GM13977 (cell line): Measurements from ENCODE around the gene EIF3K.

Experiments
- DNase-seq: peaks from one replicate; pipeline ENCODE4 v3.0.0; 2012; ENCODE audit warnings: low spot score
- CTCF ChIP-seq: IDR thresholded peaks from 2 replicates; pipeline ENCODE4 v1.5.1; 2012; ENCODE audit warnings: mild to moderate bottlenecking, control low read depth; ENCODE audit not compliant: insufficient read depth; ENCODE audit errors: extremely low read depth, missing control alignments
- in situ Hi-C: fragments of 300-500 bp; cut with MboI; formaldehyde crosslinking; loops from one replicate; pipeline ENCODE4 v1.12.0; 2022; ENCODE audit warnings: low sequenced_read_pairs, low pct_unique_long_range_greater_than_20kb, mixed read lengths, inconsistent platforms; ENCODE audit not compliant: unreplicated experiment

EIF3K gene

GRCh38 chr19:38632476-38633213, 13.7 kb downstream of the EIF3K start:
- DNase-seq, result no peak
- in situ Hi-C loops, result loop anchor here (5.0 kb wide), 1 partner anchor 85 kb away; no protein-coding TSS in a partner anchor
- TF ChIP-seq CTCF, result no peak

DNA sequence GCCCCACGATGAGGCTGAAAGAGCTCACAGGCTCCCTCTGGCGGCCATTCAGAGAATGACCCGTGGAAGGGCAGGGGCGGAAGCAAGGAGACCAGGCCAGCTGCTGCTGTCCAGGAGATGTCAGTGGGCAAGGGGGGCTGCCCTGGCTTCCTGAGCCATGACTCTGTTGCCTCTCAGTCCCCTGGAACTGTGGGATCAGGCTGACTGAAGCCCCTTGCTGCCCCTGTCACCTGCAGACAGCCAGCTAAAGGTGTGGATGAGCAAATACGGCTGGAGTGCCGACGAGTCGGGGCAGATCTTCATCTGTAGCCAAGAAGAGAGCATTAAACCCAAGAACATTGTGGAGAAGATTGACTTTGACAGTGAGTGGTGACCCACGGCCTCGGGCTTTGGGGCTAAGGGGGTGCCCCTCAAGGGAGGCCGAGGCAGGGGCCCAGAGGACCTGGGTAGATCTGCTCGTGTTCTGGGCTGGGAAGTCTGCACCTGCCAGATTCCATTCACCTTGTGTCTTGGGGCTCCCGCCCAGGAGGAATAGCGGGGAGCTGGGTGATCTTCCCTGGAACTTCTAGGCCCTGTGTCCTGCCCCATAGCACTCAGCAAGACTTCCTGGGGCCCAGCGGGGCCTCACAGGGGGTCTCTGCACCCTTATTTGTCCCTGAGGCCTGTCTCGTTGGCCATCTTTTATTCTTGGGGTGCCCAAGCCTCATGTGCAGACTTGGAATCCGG, 15.9 kb downstream of the EIF3K start:
- peak; percentile 79 for DNase-seq
- peak; percentile 89 for TF ChIP-seq CTCF
- in situ Hi-C loops, result loop anchor here (5.0 kb wide), 1 partner anchor 88 kb away; no protein-coding TSS in a partner anchor

- in situ Hi-C loops, result no loop called here
- no peak for DNase-seq
Observed at GRCh38 chr19:38635483-38636399, 16.8 kb downstream of the EIF3K start.

DNA sequence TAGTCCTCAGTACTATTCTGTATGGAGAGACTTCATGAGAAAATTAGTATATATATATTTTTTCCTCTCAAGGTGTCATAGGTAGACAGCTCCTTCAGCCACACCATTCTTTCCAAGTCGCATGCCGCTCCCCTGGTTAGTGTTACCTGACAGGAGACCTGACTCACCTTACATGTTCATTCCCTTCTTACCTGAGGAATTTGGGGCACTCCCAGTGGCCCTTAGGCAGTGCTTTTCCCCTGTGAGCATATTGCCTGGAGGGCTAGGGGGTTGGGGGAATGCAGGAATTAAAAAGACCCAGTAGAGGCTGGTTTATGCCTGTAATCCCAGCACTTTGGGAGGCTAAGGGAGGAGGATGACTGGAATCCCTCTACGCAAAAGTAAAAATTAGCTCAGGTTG, 19.5 kb downstream of the EIF3K start:
- no peak for DNase-seq
- no peak for TF ChIP-seq CTCF
- in situ Hi-C loops, result no loop called here

More at GRCh38 chr19:38635483-38636399, 16.8 kb downstream of the EIF3K start:
- no peak for TF ChIP-seq CTCF

DNA sequence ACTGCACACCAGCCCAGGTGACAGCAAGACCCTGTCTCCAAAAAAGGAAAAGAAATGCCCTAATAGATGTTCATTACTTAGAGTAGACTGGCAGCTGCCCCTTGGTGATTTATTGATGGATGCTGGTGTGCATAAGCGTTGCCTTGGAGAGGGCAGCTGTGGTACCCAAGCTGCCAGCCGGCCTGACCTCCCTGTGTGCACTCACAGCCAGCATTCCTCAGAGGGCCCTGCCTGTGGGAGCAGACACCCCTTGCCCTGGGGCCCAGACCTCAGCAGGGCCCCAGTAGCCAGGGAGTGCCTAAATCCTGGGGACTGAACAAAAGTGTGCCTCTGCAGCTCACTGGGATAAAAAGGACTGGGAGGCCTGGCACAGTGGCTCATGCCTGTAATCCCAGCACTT, 20.7 kb downstream of the EIF3K start:
- in situ Hi-C loops, result no loop called here
- no peak for DNase-seq
- no peak for TF ChIP-seq CTCF

- no peak for TF ChIP-seq CTCF
- no peak for DNase-seq
- in situ Hi-C loops, result no loop called here
Observed at GRCh38 chr19:38640368-38640767, 21.4 kb downstream of the EIF3K start.
